H1 (cell line): ENCODE results near the gene LRRC9. TPM values are rescaled to one million over a fixed set of nuclear protein-coding genes. Genes with fewer than 3 reads are reported as not detected.

Source experiments
- CTCF ChIA-PET: fragments of 300-600 bp; sonication (Branson Sonifier 250); formaldehyde crosslinking; loops from one replicate; lab custom pipeline; 2021; ENCODE audit not compliant: partially characterized antibody; lab: Charles Lee
- POLR2A ChIA-PET: fragments of 300-600 bp; sonication (Branson Sonifier 250); formaldehyde crosslinking; loops from one replicate; lab custom pipeline; 2021; ENCODE audit warnings: inconsistent platforms; ENCODE audit not compliant: partially characterized antibody; lab: Charles Lee
- DNase-seq, 2 experiments: peaks; one replicate each; pipeline versions ENCODE4 v3.0.0 to v3.0.0-alpha.2; 2010 to 2022; ENCODE audit warnings: low spot score in 2 of 2, low read depth in 1 of 2, mixed read lengths in 1 of 2
- FAIRE-seq: peaks from 2 replicates; lab custom pipeline; 2011; peaks lifted over from hg19 to GRCh38; lab: Jason Lieb, UNC
- H2AFZ ChIP-seq: 2 replicates; pipeline ENCODE4 v1.8.1; 2012; ENCODE audit warnings: low read length, inconsistent platforms
- H2AK5ac ChIP-seq: 2 replicates; pipeline ENCODE4 v1.6.1; 2013; ENCODE audit warnings: low read depth, low read length
- H2BK120ac ChIP-seq: replicated peaks from 2 replicates; pipeline ENCODE3; 2013; ENCODE audit warnings: low read depth, low read length, inconsistent platforms
- H2BK12ac ChIP-seq: 2 replicates; pipeline ENCODE4 v1.6.1; 2013; ENCODE audit warnings: low read depth, low read length
- H2BK15ac ChIP-seq: 2 replicates; pipeline ENCODE4 v1.6.1; 2013; ENCODE audit warnings: low read length
- H2BK20ac ChIP-seq: 2 replicates; pipeline ENCODE4 v1.6.1; 2013; ENCODE audit warnings: low read length
- H2BK5ac ChIP-seq: 2 replicates; pipeline ENCODE4 v1.6.1; 2013; ENCODE audit warnings: low read depth, low read length
- H3K14ac ChIP-seq: 2 replicates; pipeline ENCODE4 v1.6.1; 2013; ENCODE audit warnings: inconsistent platforms; ENCODE audit not compliant: insufficient read length
- H3K18ac ChIP-seq: 2 replicates; pipeline ENCODE4 v1.6.1; 2013; ENCODE audit warnings: low read length; ENCODE audit errors: extremely low read depth
- H3K23ac ChIP-seq: 2 replicates; pipeline ENCODE4 v1.6.1; 2013; ENCODE audit warnings: inconsistent platforms; ENCODE audit not compliant: insufficient read length
- H3K23me2 ChIP-seq: 2 replicates; pipeline ENCODE4 v1.6.1; 2013; ENCODE audit warnings: low read depth, low read length
- H3K27ac ChIP-seq: 2 replicates; pipeline ENCODE4 v1.6.1; 2011; ENCODE audit warnings: low read depth, low read length, inconsistent platforms
- H3K27me3 ChIP-seq, 4 experiments: replicated peaks in 1 of 4; 1 replicate in 1 of 4; 2 replicates in 3 of 4; pipeline versions ENCODE4 v1.6.1 to v1.8.1; 2011 to 2013; ENCODE audit warnings: low read length in 3 of 4, mild to moderate bottlenecking in 3 of 4, inconsistent platforms in 2 of 4, mixed read lengths in 2 of 4, moderate library complexity in 1 of 4; ENCODE audit not compliant: control insufficient read depth in 3 of 4, insufficient read depth in 3 of 4; ENCODE audit errors: extremely low read depth in 1 of 4
- H3K36me3 ChIP-seq, 4 experiments: 2 replicates each; pipeline versions ENCODE4 v1.6.1 to v1.8.1; 2011 to 2013; ENCODE audit warnings: mild to moderate bottlenecking in 4 of 4, low read length in 3 of 4, moderate library complexity in 2 of 4, control low read depth in 1 of 4, inconsistent platforms in 1 of 4; ENCODE audit not compliant: insufficient read depth in 4 of 4, control insufficient read depth in 2 of 4
- H3K4ac ChIP-seq: replicated peaks from 2 replicates; pipeline ENCODE3; 2013; ENCODE audit warnings: low read length, low read depth, mixed read lengths, inconsistent platforms; ENCODE audit not compliant: insufficient read length
- H3K4me1 ChIP-seq, 4 experiments: replicated peaks in 1 of 4; 1 replicate in 1 of 4; 2 replicates in 3 of 4; pipeline versions ENCODE4 v1.6.1 to v1.8.1; 2011 to 2013; ENCODE audit warnings: low read length in 3 of 4, inconsistent platforms in 2 of 4, mixed read lengths in 1 of 4; ENCODE audit not compliant: insufficient read depth in 4 of 4, control insufficient read depth in 3 of 4
- H3K4me2 ChIP-seq, 2 experiments: 2 replicates each; pipeline versions ENCODE4 v1.6.1 to v1.8.1; 2011 to 2013; ENCODE audit warnings: low read depth in 2 of 2, low read length in 2 of 2, control low read depth in 1 of 2, inconsistent platforms in 1 of 2, mild to moderate bottlenecking in 1 of 2; ENCODE audit not compliant: insufficient read depth in 1 of 2
- H3K4me3 ChIP-seq, 4 experiments: fragments of 200-600, 300-600 bp in 1 of 4; sonication (generic), shearing (Covaris generic), sonication (Bioruptor Twin) in 1 of 4; 2 replicates each; pipeline versions ENCODE4 v1.5.1 to v1.8.1; 2011 to 2016; ENCODE audit warnings: low read length in 4 of 4, low read depth in 3 of 4, control low read depth in 2 of 4, inconsistent platforms in 2 of 4, mild to moderate bottlenecking in 2 of 4, mixed read lengths in 1 of 4, moderate library complexity in 1 of 4; ENCODE audit not compliant: insufficient read depth in 2 of 4; ENCODE audit errors: extremely low read depth in 1 of 4
- H3K56ac ChIP-seq: replicated peaks from 2 replicates; pipeline ENCODE3; 2013; ENCODE audit warnings: low read depth, mild to moderate bottlenecking, mixed read lengths, low read length, inconsistent platforms; ENCODE audit not compliant: insufficient read length
- H3K79me1 ChIP-seq: 2 replicates; pipeline ENCODE4 v1.6.1; 2013; ENCODE audit warnings: low read depth, low read length, control low read depth
- H3K79me2 ChIP-seq, 2 experiments: 2 replicates each; pipeline versions ENCODE4 v1.6.1 to v1.8.1; 2012 to 2013; ENCODE audit warnings: low read length in 2 of 2, mild to moderate bottlenecking in 2 of 2, inconsistent platforms in 1 of 2; ENCODE audit not compliant: insufficient read depth in 2 of 2, control insufficient read depth in 1 of 2
- H3K9ac ChIP-seq, 4 experiments: replicated peaks in 1 of 4; 1 replicate in 1 of 4; 2 replicates in 3 of 4; pipeline versions ENCODE4 v1.6.1 to v1.8.1; 2011 to 2013; ENCODE audit warnings: low read depth in 3 of 4, low read length in 3 of 4, control low read depth in 2 of 4, mild to moderate bottlenecking in 2 of 4, moderate library complexity in 2 of 4, inconsistent platforms in 1 of 4; ENCODE audit errors: extremely low read depth in 1 of 4
- H3K9me3 ChIP-seq, 2 experiments: 2 replicates each; pipeline versions ENCODE4 v1.6.1 to v1.8.1; 2012 to 2013; ENCODE audit warnings: mild to moderate bottlenecking in 2 of 2, moderate library complexity in 2 of 2, control low read depth in 1 of 2, inconsistent platforms in 1 of 2, low read depth in 1 of 2, low read length in 1 of 2, mixed read lengths in 1 of 2; ENCODE audit not compliant: insufficient read depth in 2 of 2
- H4K20me1 ChIP-seq, 2 experiments: replicated peaks in 1 of 2; 2 replicates each; pipeline versions ENCODE3 to v1.8.1; 2011 to 2013; ENCODE audit warnings: inconsistent platforms in 2 of 2, low read length in 2 of 2, mild to moderate bottlenecking in 1 of 2; ENCODE audit not compliant: insufficient read depth in 2 of 2, control insufficient read depth in 1 of 2
- H4K5ac ChIP-seq: 2 replicates; pipeline ENCODE4 v1.6.1; 2013; ENCODE audit warnings: low read length, low read depth, mixed read lengths, inconsistent platforms; ENCODE audit not compliant: insufficient read length
- H4K8ac ChIP-seq: 2 replicates; pipeline ENCODE4 v1.8.0; 2013; ENCODE audit warnings: mild to moderate bottlenecking, moderate library complexity, low read length, inconsistent platforms; ENCODE audit not compliant: insufficient read depth; ENCODE audit errors: extremely low read depth
- H4K91ac ChIP-seq: replicated peaks from 2 replicates; pipeline ENCODE3; 2013; ENCODE audit warnings: low read length, mixed read lengths, inconsistent platforms; ENCODE audit not compliant: insufficient read length
- ASH2L ChIP-seq: fragments of 200-600, 300-600 bp; sonication (generic); IDR thresholded peaks from one replicate; pipeline ENCODE4 v1.7.1; 2017; ENCODE audit warnings: low read length
- BACH1 ChIP-seq: IDR thresholded peaks from 2 replicates; pipeline ENCODE4 v1.6.1; 2012; ENCODE audit warnings: low read length, improper control_type of control experiment
- BRCA1 ChIP-seq: IDR thresholded peaks from 2 replicates; pipeline ENCODE4 v1.6.1; 2012; ENCODE audit warnings: low read depth, low read length, improper control_type of control experiment
- CREB1 ChIP-seq: IDR thresholded peaks from 2 replicates; pipeline ENCODE4 v1.6.1; 2012; ENCODE audit warnings: inconsistent platforms
- CTBP2 ChIP-seq: IDR thresholded peaks from 2 replicates; pipeline ENCODE4 v1.7.0; 2011; ENCODE audit warnings: borderline replicate concordance, mild to moderate bottlenecking, moderate library complexity, mixed read lengths, low read length; ENCODE audit not compliant: insufficient read depth, insufficient read length
- EGR1 ChIP-seq: IDR thresholded peaks from 2 replicates; pipeline ENCODE4 v1.6.1; 2011; ENCODE audit warnings: low read depth, low read length, borderline replicate concordance
- EZH2 ChIP-seq: fragments of 200-600 bp; sonication (generic); IDR thresholded peaks from 2 replicates; pipeline ENCODE4 v1.7.1; 2012; ENCODE audit warnings: low read depth, mild to moderate bottlenecking, moderate library complexity, low read length, inconsistent platforms; ENCODE audit not compliant: severe bottlenecking
- NANOG ChIP-seq: IDR thresholded peaks from 2 replicates; pipeline ENCODE4 v1.6.1; 2011; ENCODE audit warnings: low read length, low read depth, mild to moderate bottlenecking, inconsistent platforms; ENCODE audit not compliant: insufficient read depth, poor library complexity, severe bottlenecking
- PHF8 ChIP-seq: fragments of 200-600 bp; sonication (generic); conservative IDR thresholded peaks from 2 replicates; pipeline ENCODE4 v1.7.1; 2012; ENCODE audit warnings: low read depth, mild to moderate bottlenecking, inconsistent platforms, low read length, moderate library complexity
- POLR2AphosphoS5 ChIP-seq: IDR thresholded peaks from 2 replicates; pipeline ENCODE4 v1.6.1; 2011; ENCODE audit warnings: low read depth, low read length
- RFX5 ChIP-seq: IDR thresholded peaks from 2 replicates; pipeline ENCODE4 v1.6.1; 2011; ENCODE audit warnings: low read depth, low read length, improper control_type of control experiment, borderline replicate concordance
- SP4 ChIP-seq: IDR thresholded peaks from 2 replicates; pipeline ENCODE4 v1.6.1; 2012; ENCODE audit warnings: low read length, inconsistent platforms
- TAF7 ChIP-seq: optimal IDR thresholded peaks from 2 replicates; pipeline ENCODE3; 2011; ENCODE audit warnings: low read depth, mild to moderate bottlenecking, inconsistent platforms, low read length, moderate library complexity, borderline replicate concordance
- TEAD4 ChIP-seq: IDR thresholded peaks from 2 replicates; pipeline ENCODE4 v1.6.1; 2012; ENCODE audit warnings: low read depth, low read length, inconsistent platforms, mixed read lengths
- USF2 ChIP-seq: IDR thresholded peaks from 2 replicates; pipeline ENCODE4 v1.6.1; 2011; ENCODE audit warnings: low read length, improper control_type of control experiment
- WGBS, 2 experiments: shearing (Covaris generic) in 1 of 2; methylation state at CpG; one replicate each; pipeline versions ENCODE4 v1.1.6 to v1.1.7; 2013 to 2015; ENCODE audit warnings: low lambda C conversion rate in 2 of 2, mixed read lengths in 2 of 2, inconsistent platforms in 1 of 2, low coverage in 1 of 2, missing lambda C conversion rate in 1 of 2; ENCODE audit not compliant: insufficient replicate concordance in 2 of 2, insufficient coverage in 1 of 2, insufficient read length in 1 of 2; ENCODE audit errors: extremely low coverage in 1 of 2, missing lambda C conversion rate in 1 of 2; 5-methylcytosine and 5-hydroxymethylcytosine counted together
- polyA plus RNA-seq, 7 experiments: library from polyadenylated mRNA; depleted of rRNA in 3 of 7; stranded (reverse) in 5 of 7; unstranded in 2 of 7; fragments of >200 nt in 5 of 7; fragments of 200-250 nt in 2 of 7; gene quantifications; 1 replicate in 5 of 7; 2 replicates in 1 of 7; 4 replicates in 1 of 7; pipeline versions ENCODE4 v1.2.1 to v1.2.3, GENCODE V29; 2011 to 2013; ENCODE audit warnings: missing spikeins in 2 of 7, mixed read lengths in 2 of 7
- total RNA-seq: library from RNA; stranded (reverse); fragmentation: NEBNext Ultra II Directional; extraction: Animal tissue kit (Norgen Biotek cat#: 25700); gene quantifications from 2 replicates; pipeline ENCODE4 v1.2.1, GENCODE V29; 2021

The LRRC9 gene
- total and polyA plus RNA-seq, 2 of the 8 experiments (the other 6 are each of a cell fraction or from before 2014, with no cell fraction given), result 0.12 to 0.84 TPM

- no peak overlapping the region for H2BK120ac ChIP-seq
- no peak overlapping the region for H2AK5ac ChIP-seq
- no peaks in the 10 kb centered on the region for H3K79me2 ChIP-seq
- H4K8ac ChIP-seq, result no peak overlapping the region
- no peaks in the 10 kb centered on the region for H3K23me2 ChIP-seq
- H3K4me1 ChIP-seq, result no peaks in the 10 kb centered on the region
- no peak overlapping the region for H3K18ac ChIP-seq
- no peak overlapping the region for H3K4me3 ChIP-seq
- no peak overlapping the region for H3K4me2 ChIP-seq
- no peak overlapping the region for H2BK15ac ChIP-seq
- no peaks in the 10 kb centered on the region for H3K36me3 ChIP-seq
- H3K9me3 ChIP-seq, result no peaks in the 10 kb centered on the region
- WGBS, 2 experiments, result 88% methylated on average over 2 of the region's 2 CpGs; no CpG with 5 or more reads in 1 of the 2 experiments
- no peak overlapping the region for H3K14ac ChIP-seq
- H4K5ac ChIP-seq, result no peak overlapping the region
- H3K27me3 ChIP-seq, result no peaks in the 10 kb centered on the region
- H4K20me1 ChIP-seq, result no peaks in the 10 kb centered on the region
- no peak for DNase-seq
- H2BK12ac ChIP-seq, result no peak overlapping the region
- no peak for FAIRE-seq
- H3K9ac ChIP-seq, result no peak overlapping the region
- POLR2A ChIA-PET, result no interaction called here
- CTCF ChIA-PET, result no interaction called here
- no peak overlapping the region for H4K91ac ChIP-seq
- no peak overlapping the region for H2BK5ac ChIP-seq
- no peak overlapping the region for H3K56ac ChIP-seq
- H2AFZ ChIP-seq, result no peak overlapping the region
- H3K27ac ChIP-seq, result no peak overlapping the region
- H2BK20ac ChIP-seq, result no peak overlapping the region
- H3K23ac ChIP-seq, result no peak overlapping the region
- H3K79me1 ChIP-seq, result no peaks in the 10 kb centered on the region
- H3K4ac ChIP-seq, result no peak overlapping the region
- no peak for TF ChIP-seq CREB1
- TF ChIP-seq TEAD4, result no peak
- TF ChIP-seq TAF7, result no peak
- TF ChIP-seq BRCA1, result no peak
- no peak for TF ChIP-seq ASH2L
- no peak for TF ChIP-seq NANOG
- TF ChIP-seq PHF8, result no peak
- no peak for TF ChIP-seq USF2
- no peak for TF ChIP-seq SP4
- TF ChIP-seq POLR2AphosphoS5, result no peak
- TF ChIP-seq EGR1, result no peak
- no peak for TF ChIP-seq RFX5
- no peak for TF ChIP-seq EZH2
- no peak for TF ChIP-seq CTBP2
- TF ChIP-seq BACH1, result no peak
These were observed 101.7 kb downstream of the LRRC9 start for GRCh38 chr14:60021619-60022018.
